Activated naive CD4-positive, alpha-beta T cell (primary cell): ENCODE measurements around the gene SART3.

ENCODE experiments used
- DNase-seq, 4 experiments: peaks; one replicate each; lab custom pipeline; 2025; lab: John Stamatoyannopoulos, UW

SART3 gene

GRCh38 chr12:108560752-108561719, at the start of gene SART3:
Gene SART3, minus strand, starts transcription at chr12:108561173. Its CDS starts 19 bp downstream, at chr12:108561154.
- peak; percentile 53 to 80 (median 62) for DNase-seq

GRCh38 chr12:108610336-108610815, 49.4 kb upstream of the SART3 start:
- DNase-seq: no peak

- DNase-seq: no peak
Observed at GRCh38 chr12:108609537-108610335, 48.8 kb upstream of the SART3 start.

- DNase-seq: no peak
Observed at GRCh38 chr12:108608616-108609015, 47.6 kb upstream of the SART3 start.

GRCh38 chr12:108607981-108608600, 47.1 kb upstream of the SART3 start:
- no peak for DNase-seq

GRCh38 chr12:108606492-108606891, 45.5 kb upstream of the SART3 start:
- no peak for DNase-seq

- DNase-seq: no peak
Observed at GRCh38 chr12:108605690-108606406, 44.9 kb upstream of the SART3 start.

- DNase-seq: no peak
Observed at GRCh38 chr12:108605000-108605689, 44.2 kb upstream of the SART3 start.

GRCh38 chr12:108604208-108604941, 43.4 kb upstream of the SART3 start:
- DNase-seq: no peak

GRCh38 chr12:108603743-108604142, 42.8 kb upstream of the SART3 start:
- no peak for DNase-seq

- no peak for DNase-seq
Observed at GRCh38 chr12:108602976-108603704, 42.2 kb upstream of the SART3 start.

- DNase-seq: no peak
Observed at GRCh38 chr12:108602209-108602705, 41.3 kb upstream of the SART3 start.

- DNase-seq: no peak
Observed at GRCh38 chr12:108600702-108601007, 39.7 kb upstream of the SART3 start.

GRCh38 chr12:108599948-108600701, 39.2 kb upstream of the SART3 start:
- DNase-seq: no peak

- no peak for DNase-seq
Observed at GRCh38 chr12:108599541-108599940, 38.6 kb upstream of the SART3 start.

- no peak for DNase-seq
Observed at GRCh38 chr12:108598553-108599250, 37.7 kb upstream of the SART3 start.

GRCh38 chr12:108597559-108598471, 36.8 kb upstream of the SART3 start, which contains the start of gene TMEM119:
Gene TMEM119, minus strand, starts transcription at chr12:108598084. Its CDS starts 5,701 bp downstream, at chr12:108592383.
- DNase-seq: no peak
